Measurements from ENCODE around the gene RAB31. TPM values are rescaled to one million over a fixed set of nuclear protein-coding genes. Genes with fewer than 3 reads are reported as not detected.

The RAB31 gene
- total RNA-seq, 3 donors from 2014 or later = 0.40 to 1.8 (median 1.2) TPM

- Mint-ChIP-seq H3K4me1 (ENCODE audit: low read depth) (peaks cover 5% of the 10 kb centered on the region), H3K4me3 (no peak overlapping the region), H3K36me3 (ENCODE audit: insufficient read depth) (no peaks in the 10 kb centered on the region), H3K9me3 (no peaks in the 10 kb centered on the region), H3K27me3 (ENCODE audit: low read depth) (peaks cover 21% of the 10 kb centered on the region)
- no peak for ATAC-seq
- no peak for DNase-seq
Observed at GRCh38 chr18:9700261-9700796, 7.8 kb upstream of the RAB31 start.

GRCh38 chr18:9701609-9702349 is 6.3 kb upstream of the RAB31 start:
- Mint-ChIP-seq H3K36me3 (ENCODE audit: insufficient read depth) (no peaks in the 10 kb centered on the region), H3K4me3 (no peak overlapping the region), H3K9me3 (no peaks in the 10 kb centered on the region), H3K27me3 (ENCODE audit: low read depth) (peaks cover 34% of the 10 kb centered on the region), H3K4me1 (ENCODE audit: low read depth) (peaks cover 3% of the 10 kb centered on the region)
- DNase-seq (no peak), ATAC-seq (peak; percentile 32 to 40)

GRCh38 chr18:9704233-9705118 is 3.6 kb upstream of the RAB31 start:
- H3K4me3 Mint-ChIP-seq = no peak overlapping the region
- no peak for DNase-seq
- peaks cover 50% of the 10 kb centered on the region for H3K27me3 Mint-ChIP-seq (ENCODE audit: low read depth)
- peak; percentile 49 for ATAC-seq
- H3K36me3 Mint-ChIP-seq (ENCODE audit: insufficient read depth) = no peaks in the 10 kb centered on the region
- H3K4me1 Mint-ChIP-seq (ENCODE audit: low read depth) = peaks cover 14% of the 10 kb centered on the region
- no peaks in the 10 kb centered on the region for H3K9me3 Mint-ChIP-seq

GRCh38 chr18:9705183-9705829 is 2.8 kb upstream of the RAB31 start:
- DNase-seq (no peak), ATAC-seq (no peak)
- Mint-ChIP-seq H3K27me3 (ENCODE audit: low read depth) (peaks cover 58% of the 10 kb centered on the region), H3K4me1 (ENCODE audit: low read depth) (peaks cover 17% of the 10 kb centered on the region), H3K9me3 (no peaks in the 10 kb centered on the region), H3K36me3 (ENCODE audit: insufficient read depth) (no peaks in the 10 kb centered on the region), H3K4me3 (no peak overlapping the region)

GRCh38 chr18:9706081-9706935 is 1.8 kb upstream of the RAB31 start:
- peaks cover 67% of the 10 kb centered on the region for H3K27me3 Mint-ChIP-seq (ENCODE audit: low read depth)
- peaks cover 20% of the 10 kb centered on the region for H3K4me1 Mint-ChIP-seq (ENCODE audit: low read depth)

GRCh38 chr18:9707381-9708056 is 582 bp upstream of the RAB31 start:
- no peak for ATAC-seq
- H3K36me3 Mint-ChIP-seq (ENCODE audit: insufficient read depth) = no peaks in the 10 kb centered on the region
- DNase-seq = no peak
- no peaks in the 10 kb centered on the region for H3K9me3 Mint-ChIP-seq
- peaks cover 24% of the 10 kb centered on the region for H3K4me1 Mint-ChIP-seq (ENCODE audit: low read depth)
- H3K4me3 Mint-ChIP-seq = peak overlapping the region; percentile 51
- peaks cover 73% of the 10 kb centered on the region for H3K27me3 Mint-ChIP-seq (ENCODE audit: low read depth)

More at GRCh38 chr18:9706081-9706935, 1.8 kb upstream of the RAB31 start:
- ATAC-seq (no peak), DNase-seq (no peak)
- no peaks in the 10 kb centered on the region for H3K9me3 Mint-ChIP-seq
- no peaks in the 10 kb centered on the region for H3K36me3 Mint-ChIP-seq (ENCODE audit: insufficient read depth)
- H3K4me3 Mint-ChIP-seq = no peak overlapping the region

GRCh38 chr18:9708434-9709303 is 568 bp downstream of the RAB31 start:
- Mint-ChIP-seq H3K4me3 (peak overlapping the region; percentile 78), H3K27me3 (ENCODE audit: low read depth) (peaks cover 81% of the 10 kb centered on the region), H3K4me1 (ENCODE audit: low read depth) (peaks cover 24% of the 10 kb centered on the region), H3K9me3 (no peaks in the 10 kb centered on the region), H3K36me3 (ENCODE audit: insufficient read depth) (no peaks in the 10 kb centered on the region)
- ATAC-seq (peak; percentile 22 to 45), DNase-seq (no peak)

- Mint-ChIP-seq H3K4me1 (ENCODE audit: low read depth) (peaks cover 22% of the 10 kb centered on the region), H3K27me3 (ENCODE audit: low read depth) (peaks cover 82% of the 10 kb centered on the region), H3K4me3 (peak overlapping the region; percentile 78), H3K36me3 (ENCODE audit: insufficient read depth) (no peaks in the 10 kb centered on the region), H3K9me3 (no peaks in the 10 kb centered on the region)
- ATAC-seq = no peak
- DNase-seq = no peak
Observed at GRCh38 chr18:9709304-9709877, 1.3 kb downstream of the RAB31 start.

GRCh38 chr18:9710037-9710436 is 1.9 kb downstream of the RAB31 start:
- Mint-ChIP-seq H3K27me3 (ENCODE audit: low read depth) (peaks cover 82% of the 10 kb centered on the region), H3K4me1 (ENCODE audit: low read depth) (peaks cover 21% of the 10 kb centered on the region), H3K9me3 (no peaks in the 10 kb centered on the region), H3K4me3 (no peak overlapping the region), H3K36me3 (ENCODE audit: insufficient read depth) (no peaks in the 10 kb centered on the region)
- DNase-seq = no peak
- no peak for ATAC-seq

GRCh38 chr18:9711361-9712129 is 3.4 kb downstream of the RAB31 start:
- no peak for DNase-seq
- peak; percentile 56 to 57 for ATAC-seq
- H3K27me3 Mint-ChIP-seq (ENCODE audit: low read depth) = peaks cover 78% of the 10 kb centered on the region

GRCh38 chr18:9712130-9712577 is 4.1 kb downstream of the RAB31 start:
- DNase-seq (no peak), ATAC-seq (no peak)
- peaks cover 74% of the 10 kb centered on the region for H3K27me3 Mint-ChIP-seq (ENCODE audit: low read depth)
- no peak overlapping the region for H3K4me3 Mint-ChIP-seq
- H3K9me3 Mint-ChIP-seq = no peaks in the 10 kb centered on the region
- H3K36me3 Mint-ChIP-seq (ENCODE audit: insufficient read depth) = no peaks in the 10 kb centered on the region
- peaks cover 21% of the 10 kb centered on the region for H3K4me1 Mint-ChIP-seq (ENCODE audit: low read depth)

More at GRCh38 chr18:9711361-9712129, 3.4 kb downstream of the RAB31 start:
- H3K9me3 Mint-ChIP-seq = no peaks in the 10 kb centered on the region
- no peak overlapping the region for H3K4me3 Mint-ChIP-seq
- peaks cover 21% of the 10 kb centered on the region for H3K4me1 Mint-ChIP-seq (ENCODE audit: low read depth)
- no peaks in the 10 kb centered on the region for H3K36me3 Mint-ChIP-seq (ENCODE audit: insufficient read depth)

Measured in activated T-cell treated with anti-CD3 and anti-CD28 coated beads, Interleukin-2, amount 50 U/mL, for 4 hours (primary cell).